GM19023 (cell line): Measurements from ENCODE around the gene GLRX.
"Not testable (repeated sequence)": the region's sequence is repeated elsewhere in the genome, so short reads cannot be mapped to it uniquely, and the experiment has no call there.

ENCODE experiments used
- ATAC-seq: cut with Tn5 transposase; IDR thresholded peaks from one replicate; pipeline ENCODE4 v1.9.1; 2021; ENCODE audit warnings: mild to moderate bottlenecking, moderate library complexity; ENCODE audit not compliant: unreplicated experiment

Gene GLRX, protein sequence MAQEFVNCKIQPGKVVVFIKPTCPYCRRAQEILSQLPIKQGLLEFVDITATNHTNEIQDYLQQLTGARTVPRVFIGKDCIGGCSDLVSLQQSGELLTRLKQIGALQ

DNA sequence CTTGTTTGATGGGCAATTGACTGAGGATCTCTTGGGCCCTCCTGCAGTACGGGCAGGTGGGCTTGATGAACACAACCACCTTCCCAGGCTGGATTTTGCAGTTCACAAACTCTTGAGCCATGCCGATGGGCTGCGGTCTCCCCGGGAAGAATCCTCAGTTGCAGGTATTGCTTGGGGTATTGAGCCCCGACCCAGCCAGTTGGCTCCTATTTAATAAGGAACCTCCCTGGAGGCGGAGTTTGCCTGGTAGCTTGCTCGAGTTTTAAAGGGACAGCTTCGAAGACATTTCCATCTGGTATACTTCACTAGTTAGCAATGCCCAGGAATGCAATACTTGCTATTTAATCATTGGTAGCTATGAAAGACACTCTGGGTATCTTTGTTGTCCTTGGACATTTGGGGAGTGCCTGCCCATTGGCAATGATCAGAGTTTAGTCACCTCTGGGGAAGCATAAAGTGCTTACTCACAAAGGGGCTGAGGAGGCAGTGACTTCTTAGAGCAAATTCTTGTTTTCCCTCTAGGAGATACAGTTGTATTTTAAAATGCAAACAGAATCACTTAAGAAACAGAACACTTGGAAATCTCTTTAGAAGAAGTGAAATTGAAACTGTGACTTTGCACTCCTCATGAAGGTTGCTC lies at the start of gene GLRX:
TSS of gene GLRX (minus strand) at position 185 of the 640 bp plus-strand sequence. CDS start at position 121, 64 bp downstream.
- peak; percentile 45 for ATAC-seq

DNA sequence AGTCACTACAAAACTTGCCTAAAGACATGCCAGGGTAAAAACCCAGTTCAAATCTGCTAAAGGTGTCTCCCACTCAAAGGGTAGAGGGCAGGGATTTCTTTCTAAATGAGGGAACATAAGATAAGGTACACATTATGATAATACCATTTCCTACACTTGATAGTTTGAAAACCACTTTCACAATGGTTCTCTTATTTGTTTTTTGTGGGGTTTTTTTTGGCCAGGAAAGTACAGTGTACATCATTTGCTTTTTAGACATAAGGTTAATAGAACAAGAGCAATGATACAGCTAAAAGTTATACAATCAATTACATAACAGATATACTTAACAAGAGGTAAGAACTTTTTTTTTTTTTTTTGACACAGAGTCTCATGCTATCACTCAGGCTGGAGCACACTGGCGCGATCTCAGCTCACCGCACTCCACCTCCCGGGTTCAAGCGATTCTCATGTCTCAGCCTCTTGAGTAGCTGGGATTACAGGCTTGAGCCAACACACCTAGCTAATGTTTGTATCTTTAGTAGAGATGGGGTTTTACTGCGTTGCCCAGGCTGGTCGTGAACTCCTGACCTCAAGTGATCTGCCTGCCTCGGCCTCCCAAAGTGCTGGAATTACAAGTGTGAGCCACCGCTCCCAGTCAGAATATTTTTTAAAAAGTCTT lies 48.8 kb upstream of the GLRX start:
- ATAC-seq = no peak

DNA sequence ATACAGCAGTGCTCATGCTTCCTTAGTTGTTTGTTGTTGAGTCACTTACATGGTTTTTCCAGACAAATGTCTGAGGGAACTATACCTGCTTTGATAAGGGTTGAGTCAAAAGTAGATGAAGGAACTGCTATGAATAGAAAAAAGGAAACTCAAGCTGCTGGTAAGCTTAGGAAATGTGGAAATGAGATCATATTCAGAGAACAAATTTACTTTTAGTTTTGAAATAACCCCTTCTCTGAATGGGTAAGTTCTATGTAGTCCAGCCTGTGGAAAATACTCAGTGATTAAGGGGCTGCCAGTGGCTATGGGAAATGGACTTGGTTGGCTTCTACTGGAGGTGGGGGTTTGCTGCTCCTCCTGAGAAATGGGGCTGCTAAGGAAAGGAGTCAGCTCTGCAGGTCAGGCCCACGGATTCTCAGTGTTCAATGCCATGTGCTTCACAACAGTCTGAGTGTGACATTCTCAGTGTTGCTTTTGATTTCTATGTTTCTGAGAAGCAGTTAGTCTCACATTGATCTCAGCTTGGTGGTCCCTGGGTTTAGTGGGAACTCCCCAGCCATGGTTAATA lies 47.7 kb upstream of the GLRX start:
- ATAC-seq = peak; percentile 61

DNA sequence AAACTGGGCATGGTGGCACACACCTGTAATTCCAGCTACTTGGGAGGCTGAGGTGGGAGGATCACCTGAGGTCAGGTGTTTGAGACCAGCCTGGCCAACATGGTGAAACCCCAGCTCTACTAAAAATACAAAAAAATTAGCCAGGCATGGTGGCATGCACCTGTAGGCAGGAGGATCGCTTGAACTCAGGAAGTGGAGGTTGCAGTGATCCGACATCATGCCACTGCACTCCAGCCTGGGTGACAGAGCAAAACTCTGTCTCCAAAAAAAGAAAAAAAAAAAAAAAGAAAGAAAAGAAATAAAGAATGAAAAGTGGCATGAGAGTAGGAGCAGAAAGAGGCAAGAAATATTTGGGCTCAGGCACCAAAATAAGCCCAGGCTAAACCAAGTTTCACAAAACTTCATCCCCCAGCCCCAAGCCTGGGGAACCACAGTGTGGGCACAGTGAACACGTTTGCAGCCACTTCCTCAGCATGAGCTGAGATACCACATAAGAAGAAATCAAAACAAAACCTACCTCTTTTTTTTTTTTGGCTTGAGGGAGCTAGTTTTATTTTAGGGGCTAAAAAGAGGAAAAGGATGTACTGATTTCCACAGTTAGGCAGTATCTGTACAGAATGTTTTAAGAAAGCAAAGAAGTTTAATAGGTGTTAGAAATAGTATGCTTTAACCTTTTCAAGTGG lies 46.8 kb upstream of the GLRX start:
- not testable (repeated sequence) for ATAC-seq

DNA sequence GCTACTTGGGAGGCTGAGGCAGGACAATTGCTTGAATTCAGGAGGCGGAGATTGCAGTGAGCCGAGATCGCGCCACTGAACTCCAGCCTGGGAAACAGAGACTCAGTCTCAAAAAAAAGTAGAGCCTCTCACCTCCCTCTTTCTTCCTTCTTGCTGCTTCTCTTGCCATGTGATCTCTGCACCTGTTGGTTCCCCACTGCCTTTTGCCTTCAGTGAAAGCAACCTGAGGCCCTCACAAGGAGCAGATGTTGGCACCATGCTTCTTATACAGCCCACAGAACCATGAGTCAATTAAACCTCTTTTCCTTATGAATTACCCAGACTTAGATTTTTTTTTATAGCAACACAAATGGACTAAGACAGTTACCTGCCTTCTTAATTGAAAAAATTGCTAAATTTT lies 45.6 kb upstream of the GLRX start:
- ATAC-seq = no peak

DNA sequence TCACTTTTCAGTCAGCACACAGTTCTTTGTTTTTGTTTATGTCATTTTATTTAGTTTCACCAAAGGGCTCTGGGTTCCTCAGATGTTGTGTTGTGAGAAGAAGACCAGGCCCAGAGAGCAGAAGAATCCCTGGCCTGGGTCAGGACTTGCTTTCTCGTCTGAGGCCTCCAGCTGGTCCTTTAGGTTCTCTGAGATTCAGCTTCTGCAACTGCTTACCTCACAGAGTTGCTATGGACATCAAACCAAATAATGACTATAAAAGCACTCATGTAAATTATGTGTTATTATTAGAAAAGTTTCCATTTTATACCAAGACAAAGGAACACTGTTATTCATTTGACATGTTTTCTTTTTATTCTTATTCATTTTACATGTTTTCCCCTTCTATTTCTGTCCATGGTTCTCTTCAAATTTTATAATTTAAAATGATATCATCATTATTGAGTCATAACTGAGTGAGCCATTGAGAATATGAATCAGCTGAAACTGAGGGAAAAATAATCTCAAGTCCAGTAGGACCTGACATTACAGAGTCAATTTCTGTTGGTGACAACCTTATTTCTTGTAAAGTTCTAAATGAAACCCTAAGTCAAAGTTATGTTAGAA lies 44.0 kb upstream of the GLRX start:
- no peak for ATAC-seq

DNA sequence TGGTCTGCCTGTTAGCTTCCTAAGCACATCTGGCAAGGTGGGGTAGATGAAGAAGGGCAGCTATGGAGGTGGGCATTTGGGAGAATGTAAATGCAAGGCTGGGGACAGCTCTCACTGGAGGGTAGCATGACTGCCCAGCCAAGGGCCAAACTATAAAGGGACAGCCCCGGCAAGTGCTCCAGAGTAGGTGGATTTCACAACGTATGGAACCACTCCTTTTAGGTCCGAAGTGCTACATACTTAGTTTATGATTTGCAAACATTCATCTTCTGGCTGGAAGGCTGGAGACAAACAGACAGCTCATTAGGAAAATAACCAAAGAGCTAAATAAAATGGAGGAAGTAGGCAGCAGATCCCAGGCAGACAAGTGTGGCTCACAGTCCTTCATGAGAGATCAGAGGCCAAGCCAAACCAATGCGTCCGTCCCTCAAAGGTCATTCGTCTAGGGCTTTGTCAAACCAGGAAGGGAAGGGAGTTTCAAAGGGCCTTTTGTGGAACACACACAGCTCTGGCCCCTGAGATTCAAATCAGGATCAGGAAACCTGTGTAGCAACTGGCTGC lies 42.5 kb upstream of the GLRX start:
- no peak for ATAC-seq

DNA sequence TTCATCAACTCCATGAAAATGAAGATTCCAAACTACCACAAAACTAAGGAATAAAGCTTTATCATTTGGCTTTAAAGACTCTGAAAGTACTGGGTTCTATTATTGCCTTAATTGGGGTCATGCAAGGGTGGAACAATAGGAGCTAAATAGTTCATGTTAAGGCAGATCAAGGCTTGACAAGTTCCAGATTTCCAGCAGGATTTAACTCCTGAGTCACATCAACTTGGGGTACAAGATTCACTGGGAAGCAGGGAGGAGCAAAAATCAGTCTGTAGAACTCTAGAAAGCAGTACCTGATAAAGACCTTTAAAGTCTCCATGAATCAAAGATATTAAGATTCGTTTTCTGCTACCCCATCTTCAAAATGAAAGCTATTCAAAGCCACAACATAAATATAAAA lies 41.9 kb upstream of the GLRX start:
- no peak for ATAC-seq

DNA sequence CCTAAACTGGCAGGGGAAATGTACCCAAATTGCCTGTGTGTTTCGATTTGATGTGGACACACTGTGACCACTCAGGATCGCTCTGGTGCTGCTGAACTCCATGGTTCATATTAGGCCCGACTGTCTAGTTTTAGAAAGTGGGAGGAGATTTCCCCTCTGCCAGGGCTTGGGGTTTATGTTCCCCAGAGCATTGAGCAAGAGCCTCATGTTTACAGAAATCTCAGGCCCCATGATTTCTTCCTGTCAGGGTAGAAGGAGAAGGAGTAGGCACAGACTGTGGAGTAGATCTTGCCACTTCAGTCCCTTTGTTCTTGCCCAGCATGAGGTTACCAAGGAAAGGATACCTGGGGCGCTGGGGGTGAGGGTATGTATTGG lies 40.8 kb upstream of the GLRX start:
- no peak for ATAC-seq

DNA sequence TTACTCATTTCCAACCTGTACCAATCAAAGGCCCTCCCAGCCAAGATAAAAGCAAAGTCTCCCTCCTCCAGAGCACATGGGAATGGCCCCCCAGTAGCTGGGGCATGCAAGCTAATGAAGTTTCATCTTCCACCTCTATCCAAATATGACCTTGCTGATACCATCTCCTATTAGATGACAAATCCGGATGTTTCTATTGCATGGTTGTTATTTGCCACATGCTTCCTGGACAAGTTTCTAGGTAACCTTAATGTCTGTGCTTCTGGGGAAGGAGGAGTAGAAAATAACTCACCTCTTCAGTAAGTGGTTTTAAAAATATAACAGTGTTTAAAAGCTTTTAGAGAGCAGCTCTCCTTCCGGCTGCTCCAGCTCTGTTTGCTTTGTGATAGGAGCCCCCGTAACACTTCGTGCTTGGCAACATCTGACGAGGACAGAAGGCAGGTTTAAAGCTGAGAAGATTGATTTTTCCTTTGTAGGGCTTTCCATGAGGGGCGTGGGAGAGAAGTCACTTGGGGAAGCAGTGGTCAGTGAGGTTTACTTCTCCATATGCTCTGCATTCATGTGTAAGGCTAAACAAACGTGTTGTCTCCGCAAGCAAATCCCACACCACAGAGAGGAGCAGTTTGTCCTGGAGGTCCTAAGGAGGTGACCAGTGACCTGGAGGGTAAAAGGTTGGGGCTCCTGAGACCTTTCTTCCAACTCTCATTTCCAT lies 40.3 kb upstream of the GLRX start:
- no peak for ATAC-seq

DNA sequence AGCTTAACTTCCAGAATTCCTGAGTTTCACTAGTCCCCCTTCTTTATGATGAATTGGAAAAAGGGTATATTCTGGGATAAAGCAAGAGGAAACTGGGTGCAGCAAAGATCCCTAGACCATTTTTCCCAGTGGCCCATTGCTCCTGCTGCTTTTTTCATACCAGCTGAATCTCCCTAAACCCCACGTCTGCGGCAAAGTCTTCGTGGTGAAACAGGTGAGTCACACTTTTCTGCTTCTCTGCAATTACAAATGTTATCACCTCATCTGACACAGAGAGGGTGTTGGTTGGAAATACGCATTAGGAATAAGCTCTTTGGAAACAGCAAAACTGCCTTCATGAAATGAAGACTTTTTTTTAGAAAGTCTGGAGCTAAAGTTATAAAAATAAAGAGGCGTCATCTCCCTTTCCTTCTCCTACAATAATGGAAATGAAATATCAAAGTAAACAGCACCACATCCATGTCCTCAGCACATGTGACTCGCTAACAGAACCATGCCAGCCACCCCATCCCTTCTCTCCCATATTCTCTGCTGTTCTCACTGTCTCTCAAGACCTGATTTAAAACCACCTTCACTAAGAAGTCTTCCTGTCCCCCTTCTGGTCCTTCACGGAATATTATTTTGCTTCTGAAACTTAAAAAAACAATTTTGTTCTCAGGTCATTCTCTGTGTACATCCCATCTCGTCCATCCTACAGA lies 39.5 kb upstream of the GLRX start:
- ATAC-seq = no peak

DNA sequence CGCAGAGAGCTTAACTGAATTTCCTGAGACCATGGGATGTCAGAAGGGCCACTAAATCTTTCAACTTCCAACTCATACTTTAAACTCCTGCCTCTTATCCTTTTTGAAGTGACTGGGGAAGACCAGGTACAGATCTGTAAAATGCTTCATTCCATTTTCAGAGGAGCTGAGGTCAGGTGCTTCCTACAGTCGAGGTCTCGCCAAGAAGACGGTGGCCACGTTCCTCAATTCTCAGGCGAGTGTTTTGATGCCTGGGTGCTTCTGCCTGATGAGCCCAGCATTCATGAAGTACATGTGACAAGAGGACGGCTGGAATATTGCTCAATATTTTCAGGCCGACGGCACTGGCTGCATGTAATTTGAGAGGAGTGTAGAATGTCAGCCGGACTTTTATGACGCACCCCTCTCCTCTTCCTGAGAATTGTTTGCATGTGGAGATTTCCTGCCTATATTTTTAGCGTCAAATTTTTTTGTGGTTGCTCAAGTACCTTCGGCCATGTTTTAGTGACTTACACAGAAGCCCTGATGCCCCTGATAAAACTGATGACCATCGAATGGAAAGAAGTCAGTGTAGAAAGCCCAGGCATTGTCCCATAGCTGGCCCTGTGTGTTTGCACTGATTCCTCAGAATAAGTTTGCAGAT lies 38.8 kb upstream of the GLRX start:
- no peak for ATAC-seq

DNA sequence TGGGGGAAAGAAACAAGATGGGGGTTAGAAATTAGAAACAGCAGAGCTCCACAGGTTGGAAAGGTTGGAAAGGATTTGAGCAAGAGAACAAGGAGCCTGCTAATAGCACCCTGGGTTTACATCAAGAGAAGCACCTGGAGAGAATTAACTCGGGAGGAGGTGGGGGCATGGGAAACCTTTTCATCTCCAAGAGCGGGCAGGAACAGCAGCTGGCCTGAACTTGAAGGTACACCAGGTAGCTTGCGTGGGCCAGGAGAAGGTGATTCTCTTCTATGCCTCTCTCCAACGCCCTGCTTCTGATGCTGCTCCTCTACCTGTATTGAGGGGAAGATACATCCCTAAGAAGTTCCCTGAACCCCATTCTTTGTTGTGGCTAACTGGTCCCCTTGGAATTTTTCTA lies 37.1 kb upstream of the GLRX start:
- ATAC-seq = no peak

DNA sequence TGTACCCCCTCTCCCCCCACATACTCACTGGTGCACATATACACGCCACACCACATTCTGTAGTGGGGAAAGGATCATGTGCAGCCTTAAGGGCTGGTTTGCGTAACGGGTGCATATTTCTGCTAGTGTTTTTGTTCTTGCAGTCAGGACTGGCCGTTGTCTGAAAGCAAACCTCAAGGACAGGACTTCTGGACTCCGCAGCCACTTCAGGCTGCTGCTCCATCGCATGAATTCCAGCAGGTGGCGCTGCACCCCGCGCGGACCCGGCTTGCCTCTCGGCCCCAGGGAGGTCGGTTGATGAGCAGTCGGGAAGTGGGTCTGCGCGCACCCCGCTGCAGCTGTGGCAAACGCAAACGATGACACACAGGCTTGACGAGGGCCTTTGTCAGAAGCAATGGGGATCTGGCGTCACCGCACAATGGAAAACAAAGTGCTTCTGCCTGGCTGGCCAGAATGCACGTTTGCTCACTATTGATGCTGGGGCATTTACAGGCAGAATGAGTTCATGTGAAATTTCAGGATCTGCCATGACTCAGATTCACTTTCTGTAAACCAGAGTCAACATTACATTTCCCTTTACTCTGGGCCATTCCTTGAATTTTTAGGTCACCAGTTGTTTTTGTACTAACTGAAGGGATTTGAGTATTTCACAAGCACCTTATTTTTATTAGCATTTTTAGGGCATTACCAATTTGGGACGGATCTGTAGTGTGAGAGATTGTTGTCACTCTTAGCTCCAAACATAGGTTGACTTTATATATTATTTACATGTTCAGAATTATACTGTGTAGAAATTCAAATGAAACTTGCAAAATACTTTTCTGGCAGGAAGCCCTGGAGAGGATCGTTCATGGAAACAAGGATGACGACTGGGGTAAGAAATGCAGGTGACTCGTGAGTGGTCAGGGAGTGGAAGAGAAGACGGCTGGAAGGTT lies 36.4 kb upstream of the GLRX start:
- ATAC-seq = peak; percentile 94

DNA sequence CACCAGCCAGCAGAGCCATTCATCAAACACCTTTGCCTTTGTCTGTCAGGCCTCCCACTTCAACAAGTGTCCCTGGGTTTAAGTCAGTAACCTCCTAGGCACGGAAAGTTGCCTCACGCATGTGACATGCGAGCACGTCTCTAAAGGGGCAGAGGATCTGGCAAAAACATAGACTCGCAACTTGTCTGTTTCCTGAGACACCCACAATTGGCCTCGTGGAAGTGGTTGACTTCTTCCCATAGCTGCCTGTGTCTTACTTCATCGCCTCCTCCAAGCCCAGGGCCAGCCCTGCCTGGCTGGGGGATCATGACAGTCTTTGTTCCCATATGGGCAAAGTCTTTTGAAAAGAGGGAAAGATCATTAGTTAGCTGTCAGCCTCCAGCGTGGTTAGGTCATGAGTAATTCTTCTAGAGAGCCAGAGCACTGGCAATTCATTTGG lies 35.5 kb upstream of the GLRX start:
- ATAC-seq = no peak

DNA sequence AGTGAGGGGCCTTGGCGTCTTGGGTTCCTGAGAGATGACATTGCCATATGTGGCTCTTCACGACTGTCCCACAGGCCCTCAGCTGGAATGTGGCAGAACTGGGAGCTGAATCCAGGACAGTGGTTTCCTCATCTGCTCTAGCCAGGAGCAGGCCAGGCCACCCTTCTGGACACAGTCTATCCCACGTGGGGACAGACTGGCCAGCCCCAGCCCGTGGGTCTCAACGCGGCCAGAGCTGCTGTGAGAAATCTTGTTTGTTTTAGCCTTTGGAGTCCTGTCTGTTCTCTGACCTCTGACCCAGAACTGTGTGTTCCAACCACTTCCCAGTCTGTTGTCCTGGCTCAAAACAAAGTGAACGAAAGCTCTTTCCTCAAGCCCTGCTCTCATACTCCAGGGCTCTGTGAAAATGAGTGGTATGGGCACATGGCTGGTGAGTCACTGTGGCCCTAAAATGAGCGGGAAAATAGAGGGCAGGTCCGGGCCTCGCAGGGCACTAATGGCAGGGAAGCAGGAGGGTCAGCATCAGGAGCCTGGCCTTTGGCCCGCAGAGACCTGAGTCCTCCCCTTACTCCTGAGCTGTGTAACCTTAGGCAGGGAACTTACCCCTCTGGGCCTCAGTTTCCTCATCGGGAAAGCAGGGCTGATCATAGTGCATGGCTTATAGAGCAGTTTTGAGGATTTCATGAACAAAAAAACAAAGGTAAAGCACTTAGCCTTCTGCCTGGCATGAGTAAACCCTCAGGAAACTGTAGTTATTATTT lies 34.8 kb upstream of the GLRX start:
- ATAC-seq = no peak

DNA sequence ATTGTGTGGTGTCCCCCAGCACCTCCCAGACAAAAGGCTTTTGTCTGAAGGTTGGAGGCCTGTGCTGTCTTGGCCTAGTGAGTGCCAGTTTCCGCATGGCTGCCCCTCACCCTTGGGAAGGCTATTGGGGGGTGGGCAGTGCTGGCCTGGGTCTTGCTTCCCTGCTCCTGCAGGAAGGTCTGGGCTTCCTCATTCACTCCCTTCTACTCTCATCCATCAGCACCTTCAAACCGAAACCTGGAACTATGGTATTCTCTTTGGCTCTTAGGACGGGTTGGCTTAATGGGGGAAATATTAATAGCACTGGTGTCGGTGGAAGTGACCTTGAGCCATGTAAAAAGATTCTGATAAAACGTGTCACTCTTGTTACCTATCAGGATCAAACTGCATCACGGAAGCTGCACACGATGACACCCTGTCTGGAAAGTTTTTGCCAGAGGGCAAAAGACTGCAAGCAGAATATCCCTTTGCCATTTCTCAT lies 34.0 kb upstream of the GLRX start:
- ATAC-seq = no peak
